ENCODE data around the gene ATG9B.

- TF ChIP-seq ZNF70 (CRISPR knock-in tag; IDR thresholded peaks at IDR 0.05) (no peak), ZFP3 (CRISPR knock-in tag; IDR thresholded peaks at IDR 0.05) (no peak), ISL1 (CRISPR knock-in tag; IDR thresholded peaks at IDR 0.05) (no peak), PPARA (CRISPR knock-in tag; IDR thresholded peaks at IDR 0.05; ENCODE audit: borderline replicate concordance) (no peak), TCF4 (CRISPR knock-in tag; IDR thresholded peaks at IDR 0.05; ENCODE audit: borderline replicate concordance) (no peak), SNAI2 (CRISPR knock-in tag; IDR thresholded peaks at IDR 0.05) (no peak), ZC3H10 (CRISPR knock-in tag; IDR thresholded peaks at IDR 0.05) (no peak), CREB5 (CRISPR knock-in tag; IDR thresholded peaks at IDR 0.05; ENCODE audit: low read depth) (no peak), PATZ1 (CRISPR knock-in tag; IDR thresholded peaks at IDR 0.05; ENCODE audit: borderline replicate concordance) (no peak)
These were observed 21.7 kb upstream of the ATG9B start for GRCh38 chr7:151045967-151046366.

All from SK-N-SH treated with all-trans-retinoic acid at 6 μM for 48 hours (cell line).